Measurements from ENCODE around the gene VRK3. TPM values are rescaled to one million over a fixed set of nuclear protein-coding genes. Genes with fewer than 3 reads are reported as not detected.

VRK3 gene
- total RNA-seq, 1 experiment from 2014 or later: 62.5 TPM

GRCh38 chr19:49930483-49931011 lies 94.6 kb downstream of the VRK3 start:
- ChIA-PET CTCF (no interaction called here), POLR2A (ENCODE audit: unreplicated experiment) (interaction anchor here (0.6 to 1.0 kb wide), 2 partner anchors 51 to 288 kb away, joined by 6 to 10 read pairs; partner anchors contain the start of gene SCAF1)
- TF ChIP-seq CTCF (conservative IDR thresholded peaks at IDR 0.05): no peak
- no peak for TF ChIP-seq EZH2 (IDR thresholded peaks at IDR 0.05; ENCODE audit: low read depth)
- Histone ChIP-seq H3K4me3 (peak overlapping the region; percentile 83; the same call in 1 of the 2 replicates), H3K79me2 (ENCODE audit: low read depth) (peaks cover 37% of the 10 kb centered on the region), H3K4me1 (replicated peaks; ENCODE audit: insufficient read depth) (peaks cover 18% of the 10 kb centered on the region), H3K9me2 (ENCODE audit: insufficient read depth) (no peaks in the 10 kb centered on the region), H4K20me1 (ENCODE audit: insufficient read depth) (peaks cover 26% of the 10 kb centered on the region), H3F3A (ENCODE audit: insufficient read depth, low read depth) (peaks cover 24% of the 10 kb centered on the region; the same call in 1 of the 2 replicates), H3K27me3 (ENCODE audit: insufficient read depth, low read depth) (no peaks in the 10 kb centered on the region), H3K9me3 (ENCODE audit: insufficient read depth, low read depth) (no peaks in the 10 kb centered on the region), H2AFZ (no peak overlapping the region), H3K36me3 (ENCODE audit: low read depth) (peaks cover 25% of the 10 kb centered on the region; the same call in 1 of the 2 replicates), H3K27ac (no peak overlapping the region), H3K4me2 (peak overlapping the region; percentile 77)
- DNase-seq: no peak
- intact Hi-C loops (cut with micrococcal nuclease; ENCODE audit: unreplicated experiment): no loop called here
- no TSS peak for BruUV-seq (replicated peaks)

GRCh38 chr19:49929611-49930482 lies 95.3 kb downstream of the VRK3 start:
- Histone ChIP-seq H3K4me3 (peak overlapping the region; percentile 83), H3K36me3 (ENCODE audit: low read depth) (peaks cover 25% of the 10 kb centered on the region; the same call in 1 of the 2 replicates), H2AFZ (peak overlapping the region; percentile 97), H3K9me3 (ENCODE audit: insufficient read depth, low read depth) (no peaks in the 10 kb centered on the region), H3K27ac (peak overlapping the region; percentile 79), H3K4me2 (peak overlapping the region; percentile 77), H3K4me1 (replicated peaks; ENCODE audit: insufficient read depth) (peaks cover 18% of the 10 kb centered on the region), H3K79me2 (ENCODE audit: low read depth) (peaks cover 44% of the 10 kb centered on the region), H4K20me1 (ENCODE audit: insufficient read depth) (peaks cover 33% of the 10 kb centered on the region), H3F3A (ENCODE audit: insufficient read depth, low read depth) (peaks cover 24% of the 10 kb centered on the region; the same call in 1 of the 2 replicates), H3K27me3 (ENCODE audit: insufficient read depth, low read depth) (no peaks in the 10 kb centered on the region), H3K9me2 (ENCODE audit: insufficient read depth) (no peaks in the 10 kb centered on the region)
- intact Hi-C loops (cut with micrococcal nuclease; ENCODE audit: unreplicated experiment): loop anchor here (5.0 kb wide), 1 partner anchor 53 kb away; the partner anchor contains the start of genes AKT1S1 and TBC1D17
- ChIA-PET CTCF (interaction anchor here (0.6 to 0.7 kb wide), 4 partner anchors 25 to 427 kb away, joined by 3 to 7 read pairs (median 4); no protein-coding TSS in a partner anchor), POLR2A (ENCODE audit: unreplicated experiment) (interaction anchor here (0.6 to 1.0 kb wide), 3 partner anchors 23 to 287 kb away, joined by 3 to 10 read pairs (median 6); partner anchors contain the start of gene SCAF1)
- TF ChIP-seq EZH2 (IDR thresholded peaks at IDR 0.05; ENCODE audit: low read depth) (no peak), CTCF (conservative IDR thresholded peaks at IDR 0.05) (0 out of 2 replicates have a peak, but pooled peaks have one; percentile 6)
- peak; percentile 80 to 87 for DNase-seq
- BruUV-seq (replicated peaks): no TSS peak

GRCh38 chr19:49929121-49929610 lies 96.0 kb downstream of the VRK3 start, which contains the start of the genes ATF5 and NUP62:
Gene ATF5, plus strand, starts transcription at chr19:49929205. Its CDS starts 1,646 bp downstream, at chr19:49930851.
Gene NUP62, minus strand, starts transcription at chr19:49929504. Its CDS starts 19,697 bp downstream, at chr19:49909807.
- Histone ChIP-seq H3K4me3 (peak within 1 kb of the TSS; percentile 83), H3K79me2 (ENCODE audit: low read depth) (peaks cover 51% of the 10 kb centered on the region), H3K9me3 (ENCODE audit: insufficient read depth, low read depth) (no peaks in the 10 kb centered on the region), H3K9me2 (ENCODE audit: insufficient read depth) (no peaks in the 10 kb centered on the region), H4K20me1 (ENCODE audit: insufficient read depth) (peaks cover 39% of the 10 kb centered on the region), H3K36me3 (ENCODE audit: low read depth) (peaks cover 31% of the 10 kb centered on the region; the same call in 1 of the 2 replicates), H2AFZ (peak within 1 kb of the TSS; percentile 97), H3K27ac (peak within 1 kb of the TSS; percentile 79), H3F3A (ENCODE audit: insufficient read depth, low read depth) (peaks cover 24% of the 10 kb centered on the region; the same call in 1 of the 2 replicates), H3K4me1 (replicated peaks; ENCODE audit: insufficient read depth) (peaks cover 18% of the 10 kb centered on the region), H3K27me3 (ENCODE audit: insufficient read depth, low read depth) (no peaks in the 10 kb centered on the region), H3K4me2 (peak within 1 kb of the TSS; percentile 77)
- TSS peak; percentile 80 for BruUV-seq (replicated peaks)
- intact Hi-C loops (cut with micrococcal nuclease; ENCODE audit: unreplicated experiment): loop anchor here (5.0 kb wide), 1 partner anchor 52 kb away; the partner anchor contains the start of genes AKT1S1 and TBC1D17
- POLR2A ChIA-PET (ENCODE audit: unreplicated experiment): no interaction called here
- DNase-seq: peak; percentile 67 to 87
- CTCF ChIA-PET: interaction anchor here (0.6 kb wide), 1 partner anchor 25 kb away, joined by 4 read pairs; no protein-coding TSS in a partner anchor
- TF ChIP-seq EZH2 (IDR thresholded peaks at IDR 0.05; ENCODE audit: low read depth) (no peak), CTCF (conservative IDR thresholded peaks at IDR 0.05) (no peak; the same call in 1 of the 2 replicates)

Data from PC-9 (cell line).